Chondrocyte (in vitro differentiated cells): ENCODE results near the gene WWTR1. TPM values are rescaled to one million over a fixed set of nuclear protein-coding genes. Genes with fewer than 3 reads are reported as not detected.
A peak's percentile ranks its signal among the peaks of the same experiment; 100 is the strongest.

Experiments
- DNase-seq: peaks from one replicate; pipeline ENCODE4 v3.0.0; 2021; ENCODE audit warnings: mixed read lengths, low spot score
- H3K27ac Mint-ChIP-seq: one replicate; pipeline ENCODE4 v1.8.0; 2021; ENCODE audit warnings: mild to moderate bottlenecking, moderate library complexity, mixed read lengths; ENCODE audit not compliant: unreplicated experiment
- H3K27me3 Mint-ChIP-seq: 2 replicates; pipeline ENCODE4 v1.8.0; 2021; ENCODE audit warnings: low read depth, mixed read lengths
- H3K36me3 Mint-ChIP-seq: 2 replicates; pipeline ENCODE4 v1.8.0; 2021; ENCODE audit warnings: low read depth, mixed read lengths
- H3K4me1 Mint-ChIP-seq: 2 replicates; pipeline ENCODE4 v1.8.0; 2021; ENCODE audit warnings: low read depth, mild to moderate bottlenecking, mixed read lengths
- H3K4me3 Mint-ChIP-seq: one replicate; pipeline ENCODE4 v1.8.0; 2021; ENCODE audit warnings: mild to moderate bottlenecking, moderate library complexity, mixed read lengths; ENCODE audit not compliant: unreplicated experiment
- H3K9me3 Mint-ChIP-seq: 2 replicates; pipeline ENCODE4 v1.8.0; 2021; ENCODE audit warnings: low read depth, mixed read lengths
- total RNA-seq: library from RNA; stranded (reverse); gene quantifications from 3 replicates; pipeline ENCODE4 v1.2.1, GENCODE V29; 2021
- TF ChIP-seq, protein P1 (sequence below): fragments of 200-600 bp; sonication (generic); IDR thresholded peaks from 2 replicates; pipeline ENCODE4 v1.5.0; 2021; ENCODE audit warnings: antibody characterized with exemption, mild to moderate bottlenecking, moderate library complexity

The WWTR1 gene
- total RNA-seq, 1 donor from 2014 or later, result 107 TPM

DNA sequence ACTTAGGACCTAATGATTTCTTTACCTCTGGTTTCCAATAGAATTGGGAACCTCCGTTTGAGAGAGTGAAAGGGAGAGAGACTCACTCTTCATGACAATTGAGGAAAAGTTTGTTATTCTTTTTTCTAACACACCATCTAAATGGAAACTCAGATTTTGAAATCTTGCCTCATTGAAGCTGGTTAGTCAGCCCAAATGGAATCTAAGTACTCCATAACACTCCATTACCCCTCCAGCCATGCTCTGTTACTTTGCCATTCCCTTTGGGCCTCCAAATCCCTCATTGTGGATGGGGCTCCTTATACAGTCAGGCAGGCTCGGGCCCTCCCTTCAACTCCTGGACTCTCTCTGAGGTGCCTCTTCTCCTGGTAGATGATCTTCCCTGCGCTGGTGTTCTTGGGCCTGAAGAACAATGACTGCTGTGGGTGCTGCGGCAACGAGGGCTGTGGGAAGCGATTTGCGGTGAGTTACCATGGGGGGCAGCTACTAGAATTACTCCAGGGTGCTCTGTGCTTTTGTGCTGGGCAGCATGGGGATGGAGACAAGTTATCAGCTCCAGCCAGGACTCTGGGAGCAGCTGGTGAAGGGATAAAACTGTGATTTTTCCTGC is 182.3 kb downstream of the WWTR1 start:
- Mint-ChIP-seq H3K4me1 (peaks cover 57% of the 10 kb centered on the region), H3K27me3 (no peaks in the 10 kb centered on the region), H3K27ac (no peak overlapping the region), H3K9me3 (no peaks in the 10 kb centered on the region), H3K4me3 (no peak overlapping the region), H3K36me3 (no peaks in the 10 kb centered on the region)
- DNase-seq, result no peak
- TF ChIP-seq, protein P1, sequence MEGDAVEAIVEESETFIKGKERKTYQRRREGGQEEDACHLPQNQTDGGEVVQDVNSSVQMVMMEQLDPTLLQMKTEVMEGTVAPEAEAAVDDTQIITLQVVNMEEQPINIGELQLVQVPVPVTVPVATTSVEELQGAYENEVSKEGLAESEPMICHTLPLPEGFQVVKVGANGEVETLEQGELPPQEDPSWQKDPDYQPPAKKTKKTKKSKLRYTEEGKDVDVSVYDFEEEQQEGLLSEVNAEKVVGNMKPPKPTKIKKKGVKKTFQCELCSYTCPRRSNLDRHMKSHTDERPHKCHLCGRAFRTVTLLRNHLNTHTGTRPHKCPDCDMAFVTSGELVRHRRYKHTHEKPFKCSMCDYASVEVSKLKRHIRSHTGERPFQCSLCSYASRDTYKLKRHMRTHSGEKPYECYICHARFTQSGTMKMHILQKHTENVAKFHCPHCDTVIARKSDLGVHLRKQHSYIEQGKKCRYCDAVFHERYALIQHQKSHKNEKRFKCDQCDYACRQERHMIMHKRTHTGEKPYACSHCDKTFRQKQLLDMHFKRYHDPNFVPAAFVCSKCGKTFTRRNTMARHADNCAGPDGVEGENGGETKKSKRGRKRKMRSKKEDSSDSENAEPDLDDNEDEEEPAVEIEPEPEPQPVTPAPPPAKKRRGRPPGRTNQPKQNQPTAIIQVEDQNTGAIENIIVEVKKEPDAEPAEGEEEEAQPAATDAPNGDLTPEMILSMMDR, result no peak

DNA sequence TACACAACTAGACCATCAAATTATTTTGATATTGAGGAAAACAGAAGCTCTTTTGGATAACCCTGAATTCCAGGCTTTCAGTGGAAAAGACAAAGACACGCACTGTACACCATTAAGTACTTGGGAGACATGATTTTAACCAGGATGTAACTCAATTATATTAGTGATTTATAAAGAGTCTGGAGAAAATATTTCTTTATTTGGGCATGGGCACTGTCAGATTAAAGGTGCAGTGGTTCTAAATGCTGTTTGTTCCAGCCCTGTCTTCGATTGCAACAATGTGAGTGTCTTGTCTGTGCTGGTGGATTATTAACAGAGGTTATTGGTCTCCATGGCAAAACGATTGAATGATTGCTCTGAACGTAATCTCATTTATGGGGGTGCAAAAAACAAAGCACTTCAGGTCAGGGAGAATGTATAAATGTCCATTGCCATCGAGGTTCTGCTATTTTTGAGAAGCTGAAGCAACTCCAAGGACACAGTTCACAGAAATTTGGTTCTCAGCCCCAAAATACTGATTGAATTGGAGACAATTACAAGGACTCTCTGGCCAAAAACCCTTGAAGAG is 183.5 kb downstream of the WWTR1 start, which contains the start of gene TM4SF4:
TSS of gene TM4SF4 (plus strand) at position 448 of the 568 bp plus-strand sequence. CDS start 181 bp downstream, outside the sequence.
- Mint-ChIP-seq H3K27me3 (no peaks in the 10 kb centered on the region), H3K36me3 (no peaks in the 10 kb centered on the region), H3K4me3 (no peak within 1 kb of the TSS), H3K4me1 (peaks cover 54% of the 10 kb centered on the region), H3K9me3 (no peaks in the 10 kb centered on the region), H3K27ac (peak within 1 kb of the TSS; percentile 80)
- TF ChIP-seq, protein P1, result no peak
- no peak for DNase-seq

DNA sequence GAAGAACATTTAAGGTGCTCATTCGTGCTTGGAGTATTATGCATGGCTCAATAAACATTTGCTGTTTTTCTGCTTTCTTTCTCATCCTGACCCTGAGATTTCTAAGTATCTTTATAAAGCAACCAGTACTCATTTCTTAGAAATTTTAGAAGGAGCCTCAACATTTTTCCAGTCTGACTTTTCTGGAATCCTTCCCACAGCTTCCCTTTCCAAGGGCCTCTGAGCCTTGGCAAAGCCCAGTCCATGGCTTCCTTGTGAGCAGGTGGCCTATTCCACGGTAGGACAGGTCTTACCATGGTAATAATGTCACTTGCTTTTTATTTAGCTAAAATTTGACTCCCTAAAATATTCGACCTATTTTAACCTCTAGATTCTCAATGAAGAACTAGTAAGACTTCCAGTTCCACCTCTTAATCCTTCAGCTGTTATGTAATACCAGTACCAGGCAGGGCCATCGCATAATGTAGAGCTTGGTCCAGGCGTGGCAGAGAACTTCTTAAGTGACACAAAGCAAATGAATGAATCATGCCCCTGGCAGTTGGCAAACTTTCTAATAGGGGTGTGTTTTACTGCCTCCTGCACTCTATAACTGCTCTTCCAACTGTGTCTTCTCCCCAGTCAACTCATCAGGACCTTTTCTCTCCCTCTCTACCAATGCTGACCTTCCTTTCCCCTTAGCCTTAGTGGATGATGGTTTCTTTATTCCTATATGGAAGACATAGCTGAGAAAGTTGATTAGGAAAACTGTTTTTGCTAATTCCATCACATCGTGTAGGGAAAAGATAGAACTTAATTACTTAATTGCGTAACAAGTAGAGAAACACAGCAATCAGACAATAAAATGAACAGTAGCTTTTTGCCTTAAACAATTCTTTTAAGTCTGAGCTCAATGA is 184.2 kb downstream of the WWTR1 start:
- peak overlapping the region; percentile 80 for H3K27ac Mint-ChIP-seq
- no peak for DNase-seq
- H3K4me1 Mint-ChIP-seq, result peaks cover 61% of the 10 kb centered on the region
- H3K36me3 Mint-ChIP-seq, result no peaks in the 10 kb centered on the region
- no peaks in the 10 kb centered on the region for H3K27me3 Mint-ChIP-seq
- TF ChIP-seq, protein P1, result no peak
- H3K4me3 Mint-ChIP-seq, result no peak overlapping the region
- no peaks in the 10 kb centered on the region for H3K9me3 Mint-ChIP-seq

DNA sequence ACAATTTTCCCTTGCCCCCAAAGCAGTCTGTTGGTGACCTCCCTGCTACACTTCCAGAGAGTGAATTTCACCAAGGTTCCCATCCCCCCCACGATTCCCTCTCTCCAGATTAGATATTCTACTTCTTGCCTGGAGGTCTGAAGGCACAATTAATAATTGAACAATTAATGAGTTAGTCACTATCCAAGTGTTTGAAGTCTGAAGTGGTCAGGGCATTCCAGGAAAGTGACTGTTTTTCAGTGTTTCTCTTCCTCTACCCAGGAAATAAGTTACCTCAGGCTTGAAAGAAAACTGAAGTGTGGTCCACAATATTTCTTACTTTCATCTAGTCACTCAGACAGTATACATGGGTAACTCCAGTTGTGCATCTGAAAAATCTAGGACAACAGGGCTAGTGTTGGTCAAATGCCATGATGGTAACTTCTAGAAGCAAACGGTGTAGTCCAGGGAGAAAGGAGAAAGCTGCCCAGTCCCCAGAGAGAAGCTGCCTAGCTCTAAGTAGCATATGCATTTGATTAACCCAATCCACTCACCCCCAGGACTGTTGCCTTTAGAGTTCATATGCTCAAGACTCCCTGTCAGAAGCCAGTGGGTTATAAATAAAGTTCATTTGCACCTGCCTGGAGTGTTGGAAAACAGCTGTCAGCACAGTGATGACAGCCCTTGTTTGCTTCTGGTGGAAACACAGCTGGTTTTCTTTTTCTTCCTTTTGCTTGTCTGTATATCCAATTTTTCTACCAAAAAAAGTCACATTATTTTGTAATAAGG is 185.6 kb downstream of the WWTR1 start:
- Mint-ChIP-seq H3K4me1 (peaks cover 73% of the 10 kb centered on the region), H3K36me3 (no peaks in the 10 kb centered on the region), H3K4me3 (no peak overlapping the region), H3K27me3 (no peaks in the 10 kb centered on the region), H3K27ac (peak overlapping the region; percentile 18), H3K9me3 (no peaks in the 10 kb centered on the region)
- TF ChIP-seq, protein P1, result no peak
- DNase-seq, result no peak

DNA sequence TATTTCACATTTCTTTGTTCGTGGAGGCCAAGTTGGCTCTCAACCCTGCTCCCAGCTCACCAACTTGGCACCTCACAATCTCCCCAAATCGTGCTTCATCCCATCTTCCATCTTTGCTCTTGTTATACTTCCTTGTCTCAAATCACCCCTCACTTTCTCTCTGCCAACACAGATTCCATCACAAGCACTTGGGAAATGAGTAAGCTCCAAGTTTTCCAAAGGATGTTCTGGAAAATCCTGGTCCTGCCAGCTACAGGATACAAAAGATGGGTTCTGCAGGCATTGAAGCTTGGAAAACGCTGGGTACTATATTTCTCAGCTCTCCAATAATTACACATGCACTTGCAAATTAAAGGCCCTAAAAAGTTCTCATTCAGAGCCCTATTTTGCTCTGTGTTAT is 187.4 kb downstream of the WWTR1 start:
- Mint-ChIP-seq H3K27me3 (no peaks in the 10 kb centered on the region), H3K4me1 (peaks cover 91% of the 10 kb centered on the region), H3K27ac (no peak overlapping the region), H3K36me3 (no peaks in the 10 kb centered on the region), H3K4me3 (no peak overlapping the region), H3K9me3 (no peaks in the 10 kb centered on the region)
- DNase-seq, result no peak
- TF ChIP-seq, protein P1, result no peak
